ENCODE results near the gene VWC2.

VWC2 gene

DNA sequence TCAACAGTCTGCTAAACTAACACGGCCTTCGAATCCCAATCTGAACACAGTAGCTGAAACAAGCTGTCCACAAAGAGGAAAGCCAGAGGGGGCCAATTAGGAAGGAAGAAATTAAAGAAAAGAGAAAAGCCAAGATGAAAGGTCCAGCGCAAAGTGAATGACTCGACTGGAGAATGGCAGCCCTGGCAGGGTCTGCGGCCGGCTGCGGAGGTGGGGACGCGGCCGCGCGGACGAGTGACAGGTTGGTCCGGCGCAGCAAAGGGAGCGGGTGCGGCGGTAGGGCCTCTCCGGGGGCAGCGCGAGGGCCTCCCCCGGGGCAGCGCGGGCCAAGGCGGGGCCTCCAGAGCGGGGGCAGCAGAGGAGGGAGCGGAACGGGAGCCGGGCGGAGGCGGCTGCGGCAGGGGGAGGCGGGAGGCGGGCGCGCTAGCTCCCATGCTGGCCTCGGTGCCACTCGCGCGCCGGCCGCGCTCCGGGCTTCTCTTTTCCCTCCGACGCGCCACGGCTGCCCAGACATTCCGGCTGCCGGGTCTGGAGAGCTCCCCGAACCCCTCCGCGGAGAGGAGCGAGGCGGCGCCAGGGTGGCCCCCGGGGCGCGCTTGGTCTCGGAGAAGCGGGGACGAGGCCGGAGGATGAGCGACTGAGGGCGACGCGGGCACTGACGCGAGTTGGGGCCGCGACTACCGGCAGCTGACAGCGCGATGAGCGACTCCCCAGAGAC lies at the start of gene VWC2:
VWC2 (plus strand) TSS at position 421 of the 718 bp plus-strand sequence. CDS start 1,798 bp downstream, outside the sequence.
- no peak for DNase-seq

DNA sequence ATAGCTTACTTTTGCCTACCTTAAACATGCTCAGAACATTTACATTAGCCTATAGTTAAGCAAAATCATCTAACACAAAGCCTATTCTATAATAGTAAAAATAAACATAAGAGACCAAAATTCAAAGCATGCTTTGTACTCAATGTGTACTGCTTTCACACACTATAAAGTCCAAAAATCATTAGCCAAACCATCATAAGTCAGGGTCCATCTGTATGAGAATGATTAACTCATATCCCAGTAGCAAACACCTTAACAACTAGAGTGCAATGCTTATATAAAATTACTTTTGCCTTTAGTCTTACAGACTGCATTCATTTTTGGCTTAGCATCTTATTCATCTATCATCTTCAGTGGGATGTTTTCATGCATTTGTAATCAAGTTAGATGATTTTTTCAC lies 49.4 kb upstream of the VWC2 start:
- no peak for DNase-seq

DNA sequence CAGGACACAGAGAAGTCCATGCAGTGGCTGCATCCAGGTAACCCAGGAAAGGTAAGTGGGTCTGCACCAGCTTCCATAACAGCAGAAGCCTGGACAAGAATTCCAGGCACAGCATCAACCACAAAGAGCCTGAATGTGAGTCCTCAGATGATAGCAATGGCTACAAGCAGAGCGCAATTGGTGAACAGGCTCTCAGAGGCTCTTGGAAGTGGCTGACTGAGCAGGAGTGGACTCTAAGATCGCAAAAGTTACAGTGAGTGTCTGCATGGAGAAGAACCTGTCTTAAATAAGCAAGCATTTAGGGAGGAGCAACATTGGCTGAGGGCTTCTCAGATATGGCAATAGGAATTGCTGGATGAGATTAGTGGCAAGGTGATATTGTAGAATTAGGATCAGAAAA lies 41.6 kb upstream of the VWC2 start:
- no peak for DNase-seq

- no peak for DNase-seq
Measured at GRCh38 chr7:49762666-49763065, 10.8 kb upstream of the VWC2 start.

DNA sequence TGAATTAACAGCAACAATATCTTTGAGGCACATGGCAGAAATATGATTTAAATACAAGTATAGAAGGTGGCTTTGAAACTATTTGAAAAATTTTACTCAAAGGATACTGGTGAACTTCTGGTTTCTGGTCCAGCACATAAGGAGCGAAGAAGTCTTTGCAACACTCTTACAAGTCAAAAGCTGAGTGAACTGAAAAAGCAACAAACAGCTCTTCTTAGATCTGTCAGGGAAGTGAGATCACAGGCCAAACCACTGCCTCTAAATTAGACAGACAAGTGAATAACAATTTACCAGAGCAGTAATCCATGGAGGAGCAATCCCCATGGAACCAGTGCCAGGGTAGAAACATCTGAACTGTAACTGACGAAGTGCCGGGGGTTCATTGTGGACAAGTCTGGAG lies 9.6 kb upstream of the VWC2 start:
- DNase-seq = no peak

GRCh38 chr7:49766966-49767365 lies 6.5 kb upstream of the VWC2 start:
- no peak for DNase-seq

GRCh38 chr7:49767719-49768118 lies 5.7 kb upstream of the VWC2 start:
- DNase-seq = no peak

DNA sequence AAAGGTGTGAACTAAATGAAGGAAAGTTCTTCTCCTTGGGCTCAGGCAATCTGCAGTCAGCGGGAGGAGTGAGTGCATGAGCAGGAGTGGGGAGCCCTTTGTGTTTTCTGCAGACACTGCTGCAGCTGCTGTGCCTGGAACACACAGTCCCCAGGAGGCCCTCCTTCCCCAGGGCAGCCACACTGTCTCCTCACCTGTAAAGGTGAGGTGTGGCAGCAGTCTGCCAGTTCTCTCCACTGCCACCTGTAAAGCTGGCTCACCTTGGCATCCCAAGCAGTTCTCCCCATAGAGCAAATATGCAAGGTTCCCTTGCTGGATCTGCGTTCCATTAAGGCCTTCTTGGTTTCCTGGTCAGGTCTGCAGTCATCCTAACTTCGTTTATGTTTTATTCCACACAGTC lies 5.2 kb upstream of the VWC2 start:
- no peak for DNase-seq

DNA sequence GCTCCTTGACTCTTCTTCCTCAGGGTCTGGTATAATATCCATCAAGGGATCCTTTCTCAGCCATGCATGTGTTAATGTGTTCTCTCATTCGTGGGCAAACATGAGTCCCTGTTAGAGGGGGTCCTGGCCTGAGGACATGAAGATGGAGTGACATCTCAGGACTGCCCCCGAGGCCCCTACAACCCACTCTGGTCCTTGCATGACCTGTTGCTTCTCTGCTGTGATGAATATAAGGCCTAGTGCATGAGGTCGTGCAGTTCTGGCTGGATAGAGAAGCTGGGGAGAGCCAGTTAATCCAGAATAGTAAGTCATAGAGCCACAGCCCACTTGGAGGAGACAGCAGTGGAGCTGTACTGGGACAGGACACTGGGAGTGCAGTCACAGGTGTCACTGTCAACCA lies 4.6 kb upstream of the VWC2 start:
- no peak for DNase-seq

- no peak for DNase-seq
Measured at GRCh38 chr7:49769285-49769857, 4.1 kb upstream of the VWC2 start.

DNA sequence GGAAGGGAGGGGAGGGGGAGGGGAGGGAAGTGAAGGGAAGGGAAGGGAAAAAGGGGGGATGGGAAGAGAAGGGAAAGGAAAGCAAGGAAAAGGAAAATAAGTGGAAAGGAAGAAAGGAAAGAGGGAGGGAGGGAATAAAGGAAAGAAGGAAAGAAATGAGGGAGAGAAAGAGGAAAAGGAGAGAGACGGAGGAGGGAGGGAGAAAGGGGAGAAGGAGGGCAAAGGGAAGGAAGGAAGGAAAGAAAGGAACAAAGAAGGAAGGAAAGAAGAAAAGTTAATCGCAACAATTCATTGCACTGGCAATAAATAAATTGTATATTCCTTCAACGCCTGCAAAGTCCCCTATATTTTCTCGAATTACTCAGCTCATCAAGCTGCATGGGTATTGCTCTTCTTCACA lies 2.6 kb upstream of the VWC2 start:
- no peak for DNase-seq

GRCh38 chr7:49771427-49772176 lies 1.8 kb upstream of the VWC2 start:
- no peak for DNase-seq

DNA sequence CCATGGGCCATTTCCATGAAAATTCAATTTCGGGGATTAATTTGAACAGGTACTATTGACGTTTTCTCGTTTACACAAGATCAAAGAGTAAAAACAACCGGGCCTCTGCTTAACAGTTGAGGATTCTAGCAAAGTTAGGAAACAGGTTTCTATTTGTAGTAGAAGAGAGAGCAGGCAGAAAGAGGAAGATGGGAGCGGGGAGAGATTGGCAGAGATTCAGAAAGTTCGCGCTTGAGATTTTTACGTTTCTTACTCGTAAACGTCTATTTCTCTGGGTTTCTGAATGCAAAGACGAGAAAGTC lies 571 bp upstream of the VWC2 start:
- no peak for DNase-seq

GRCh38 chr7:49773936-49774458 lies 559 bp downstream of the VWC2 start:
- DNase-seq = no peak

- DNase-seq = no peak
Measured at GRCh38 chr7:49774459-49775064, 1.1 kb downstream of the VWC2 start.

GRCh38 chr7:49775065-49775948 lies 1.9 kb downstream of the VWC2 start:
- DNase-seq = no peak

GRCh38 chr7:49775949-49776443 lies 2.6 kb downstream of the VWC2 start:
- DNase-seq = no peak

GRCh38 chr7:49776994-49777393 lies 3.6 kb downstream of the VWC2 start:
- no peak for DNase-seq

DNA sequence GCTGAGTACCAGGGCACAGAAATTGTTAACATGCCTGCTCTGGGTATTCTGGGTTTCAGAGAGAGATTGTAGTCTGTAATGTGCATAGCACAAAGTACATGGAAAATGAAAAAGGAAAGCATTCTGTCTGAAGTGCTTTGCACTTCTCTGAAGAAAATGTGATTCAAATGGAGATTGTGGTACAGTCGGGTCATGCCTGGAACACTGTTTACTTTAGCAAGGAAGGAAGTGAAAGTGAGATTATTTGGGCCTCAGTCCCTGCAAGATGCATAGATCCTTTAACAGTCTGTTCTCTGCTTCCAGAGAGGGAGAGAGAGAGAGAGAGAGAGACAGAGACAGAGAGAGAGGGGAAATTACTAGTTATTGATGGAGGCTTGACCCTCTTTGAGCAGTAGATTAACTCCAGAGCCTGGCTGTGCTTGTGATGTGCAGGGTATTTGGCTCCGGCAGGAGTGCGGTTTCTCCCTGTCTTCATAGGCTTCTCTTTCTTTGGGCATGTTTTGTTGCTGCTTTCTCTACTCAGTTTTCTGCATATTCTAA lies 5.4 kb downstream of the VWC2 start:
- no peak for DNase-seq

- no peak for DNase-seq
Measured at GRCh38 chr7:49780953-49781352, 7.5 kb downstream of the VWC2 start.

DNA sequence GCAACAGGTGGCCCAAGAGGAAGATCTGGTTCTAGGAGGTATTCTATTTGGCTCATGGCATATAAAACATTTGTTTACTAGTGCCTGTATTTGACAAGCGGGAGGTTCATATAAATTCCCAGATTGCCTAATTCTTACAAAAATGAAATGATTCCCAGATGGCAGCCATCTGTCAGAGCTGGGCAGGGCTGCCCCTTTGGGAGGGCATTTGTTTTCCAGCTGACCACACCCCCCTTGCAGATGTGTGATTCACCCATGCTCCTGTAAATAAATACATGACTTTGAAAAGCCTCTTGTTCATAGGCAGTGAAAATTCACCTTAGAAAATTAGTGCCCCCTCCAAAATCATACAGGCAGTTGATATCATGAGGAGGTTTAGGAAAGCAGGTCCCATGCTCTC lies 8.6 kb downstream of the VWC2 start:
- DNase-seq = no peak

DNA sequence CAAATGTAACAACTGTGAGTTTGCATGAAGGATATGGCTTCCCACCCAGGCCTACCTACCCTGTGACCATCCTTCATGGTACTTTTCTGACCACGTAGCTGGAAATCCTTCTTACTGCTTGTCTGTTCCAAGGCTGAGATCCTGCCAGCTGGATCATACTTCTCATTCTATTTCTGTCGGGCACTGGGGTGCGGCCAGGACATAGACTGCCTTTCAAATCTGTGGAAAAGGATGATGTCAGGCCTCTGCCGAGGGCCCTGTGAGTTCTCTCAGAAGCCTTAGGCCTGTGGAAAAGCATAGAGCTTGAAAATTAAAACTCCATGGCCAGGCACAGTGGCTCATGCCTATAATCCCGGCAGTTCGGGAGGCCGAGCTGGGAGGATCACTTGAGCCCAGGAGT lies 10.0 kb downstream of the VWC2 start:
- no peak for DNase-seq
